Cortex of kidney (tissue), 1 donor: ENCODE data around the gene GATD1.
"Not testable (repeated sequence)": the region's sequence is repeated elsewhere in the genome, so short reads cannot be mapped to it uniquely, and the experiment has no call there.

ENCODE experiments used
- DNase-seq: peaks from one replicate; lab custom pipeline; 2025; lab: John Stamatoyannopoulos, UW

GATD1 gene

GRCh38 chr11:763549-764321, 13.6 kb downstream of the GATD1 start:
- DNase-seq, result no peak

GRCh38 chr11:763073-763463, 14.2 kb downstream of the GATD1 start:
- no peak for DNase-seq

- no peak for DNase-seq
Measured at GRCh38 chr11:762421-763072, 14.7 kb downstream of the GATD1 start.

GRCh38 chr11:761526-762108, 15.7 kb downstream of the GATD1 start:
- DNase-seq, result no peak

GRCh38 chr11:760236-760635, 17.1 kb downstream of the GATD1 start:
- no peak for DNase-seq

- DNase-seq, result no peak
Measured at GRCh38 chr11:749731-750130, 27.6 kb downstream of the GATD1 start.

- no peak for DNase-seq
Measured at GRCh38 chr11:748007-748359, 29.3 kb downstream of the GATD1 start.

GRCh38 chr11:747158-748006, 29.9 kb downstream of the GATD1 start, which contains the start of gene TALDO1:
TALDO1 (plus strand) TSS chr11:747464; CDS start chr11:747482, 18 bp downstream.
- DNase-seq, result peak; percentile 51

- DNase-seq, result no peak
Measured at GRCh38 chr11:746289-747157, 30.8 kb downstream of the GATD1 start.

GRCh38 chr11:745428-745827, 31.9 kb downstream of the GATD1 start:
- DNase-seq, result no peak

- no peak for DNase-seq
Measured at GRCh38 chr11:742571-743201, 34.6 kb downstream of the GATD1 start.

GRCh38 chr11:742156-742546, 35.1 kb downstream of the GATD1 start:
- no peak for DNase-seq

GRCh38 chr11:737899-738298, 39.4 kb downstream of the GATD1 start:
- DNase-seq, result not testable (repeated sequence)

GRCh38 chr11:737366-737765, 39.9 kb downstream of the GATD1 start:
- DNase-seq, result no peak

- not testable (repeated sequence) for DNase-seq
Measured at GRCh38 chr11:734541-734940, 42.7 kb downstream of the GATD1 start.

GRCh38 chr11:733072-733471, 44.2 kb downstream of the GATD1 start:
- DNase-seq, result no peak

- no peak for DNase-seq
Measured at GRCh38 chr11:729492-730074, 47.7 kb downstream of the GATD1 start.

- no peak for DNase-seq
Measured at GRCh38 chr11:728901-729491, 48.3 kb downstream of the GATD1 start.

- DNase-seq, result no peak
Measured at GRCh38 chr11:727859-728748, 49.2 kb downstream of the GATD1 start.
